Suprapubic skin (tissue), 4 donors: Measurements from ENCODE around the gene CDK9.

Experiments
- CTCF ChIP-seq, 2 donors: fragments of 200-600 bp in 1 of 2; fragments of 450-650 bp in 1 of 2; sonication (generic) in 1 of 2; IDR thresholded peaks; one replicate each; pipeline ENCODE4 v1.5.1; 2016 to 2019; ENCODE audit warnings: antibody characterized with exemption in 2 of 2, mild to moderate bottlenecking in 1 of 2, moderate library complexity in 1 of 2
- EP300 ChIP-seq: sonication (generic); formaldehyde crosslinking; IDR thresholded peaks from one replicate; pipeline ENCODE4 v1.6.1; 2017; ENCODE audit warnings: antibody characterized with exemption
- POLR2A ChIP-seq, 2 donors: fragments of 450-650 bp; IDR thresholded peaks; one replicate each; pipeline ENCODE4 v1.6.1; 2017; ENCODE audit warnings: antibody characterized with exemption in 2 of 2, mild to moderate bottlenecking in 2 of 2, moderate library complexity in 2 of 2
- POLR2AphosphoS5 ChIP-seq, 3 donors: sonication (generic); formaldehyde crosslinking; IDR thresholded peaks; one replicate each; pipeline ENCODE4 v1.6.1; 2017; ENCODE audit warnings: antibody characterized with exemption in 3 of 3

GRCh38 chr9:127815512-127816361, 29.9 kb downstream of the CDK9 start:
- TF ChIP-seq POLR2A (IDR thresholded peaks at IDR 0.05) (no peak), CTCF (IDR thresholded peaks at IDR 0.05) (no peak), POLR2AphosphoS5 (IDR thresholded peaks at IDR 0.05) (no peak), EP300 (no peak)
